SK-N-SH (cell line): ENCODE results near the gene METTL27. TPM values are rescaled to one million over a fixed set of nuclear protein-coding genes. Genes with fewer than 3 reads are reported as not detected.

ENCODE experiments used
- CTCF ChIA-PET: fragments of 300-600, 350-600 bp; formaldehyde crosslinking; extraction: SDS; loops from one replicate; lab custom pipeline; 2021; lab: Yijun Ruan, JAX
- POLR2A ChIA-PET: fragments of 350-600 bp; sonication (Branson Sonifier 250); formaldehyde crosslinking; extraction: SDS; loops from one replicate; lab custom pipeline; 2020; ENCODE audit warnings: antibody characterized with exemption, inconsistent platforms; lab: Yijun Ruan, JAX
- DNase-seq: peaks from one replicate; pipeline ENCODE4 v3.0.0; 2012
- H2AFZ ChIP-seq: fragments of 200-600 bp; sonication (generic); 2 replicates; pipeline ENCODE4 v1.8.1; 2016; ENCODE audit warnings: antibody characterized with exemption, mild to moderate bottlenecking, low read depth
- H3F3A ChIP-seq: fragments of 200-600 bp; sonication (generic); replicated peaks from 2 replicates; pipeline ENCODE3; 2016; ENCODE audit warnings: antibody characterized with exemption, mild to moderate bottlenecking; ENCODE audit not compliant: insufficient read depth
- H3K27ac ChIP-seq, 2 experiments: fragments of 200-500 bp in 1 of 2; fragments of 200-600 bp in 1 of 2; sonication (Bioruptor generic) in 1 of 2; sonication (generic), shearing (Covaris generic) in 1 of 2; 2 replicates each; pipeline versions ENCODE4 v1.5.1 to v1.6.1; 2014 to 2016; ENCODE audit warnings: low read depth in 2 of 2, inconsistent platforms in 1 of 2, low read length in 1 of 2, mild to moderate bottlenecking in 1 of 2, mixed read lengths in 1 of 2
- H3K27me3 ChIP-seq: fragments of 200-600 bp; sonication (generic), shearing (Covaris generic); 2 replicates; pipeline ENCODE4 v1.6.1; 2016; ENCODE audit warnings: mixed run types; ENCODE audit not compliant: insufficient read depth
- H3K36me3 ChIP-seq, 2 experiments: fragments of 200-500 bp in 1 of 2; fragments of 200-600 bp in 1 of 2; sonication (Bioruptor generic) in 1 of 2; sonication (generic) in 1 of 2; replicated peaks in 1 of 2; 2 replicates each; pipeline versions ENCODE3 to v1.5.1; 2014 to 2016; ENCODE audit warnings: low read length in 1 of 2, mild to moderate bottlenecking in 1 of 2; ENCODE audit not compliant: insufficient read depth in 2 of 2, control insufficient read depth in 1 of 2
- H3K4me1 ChIP-seq, 2 experiments: fragments of 200-500 bp in 1 of 2; fragments of 200-600 bp in 1 of 2; sonication (Bioruptor generic) in 1 of 2; sonication (generic), shearing (Covaris generic) in 1 of 2; 2 replicates each; pipeline versions ENCODE4 v1.5.1 to v1.6.1; 2014 to 2016; ENCODE audit warnings: low read depth in 1 of 2, low read length in 1 of 2, mixed run types in 1 of 2; ENCODE audit not compliant: insufficient read depth in 2 of 2, control insufficient read depth in 1 of 2
- H3K4me2 ChIP-seq: fragments of 200-600 bp; sonication (generic), shearing (Covaris generic); 2 replicates; pipeline ENCODE4 v1.6.1; 2017; ENCODE audit warnings: mixed run types
- H3K4me3 ChIP-seq, 2 experiments: fragments of 200-500 bp in 1 of 2; fragments of 200-600 bp in 1 of 2; sonication (Bioruptor generic) in 1 of 2; sonication (generic), shearing (Covaris generic) in 1 of 2; 2 replicates each; pipeline versions ENCODE4 v1.5.1 to v1.8.1; 2014 to 2016; ENCODE audit warnings: low read depth in 2 of 2, inconsistent platforms in 1 of 2, low read length in 1 of 2, mild to moderate bottlenecking in 1 of 2, mixed read lengths in 1 of 2, moderate library complexity in 1 of 2
- H3K79me2 ChIP-seq: fragments of 200-600 bp; sonication (generic); 2 replicates; pipeline ENCODE4 v1.8.1; 2017; ENCODE audit warnings: mild to moderate bottlenecking; ENCODE audit not compliant: insufficient read depth
- H3K9ac ChIP-seq: fragments of 200-600 bp; sonication (generic); 2 replicates; pipeline ENCODE4 v1.6.1; 2017; ENCODE audit warnings: mixed run types
- H3K9me2 ChIP-seq: fragments of 200-600 bp; sonication (generic); 2 replicates; pipeline ENCODE4 v1.6.1; 2017; ENCODE audit warnings: mixed run types
- H3K9me3 ChIP-seq: fragments of 200-600 bp; sonication (generic); 2 replicates; pipeline ENCODE4 v1.6.1; 2017; ENCODE audit warnings: mixed run types, mild to moderate bottlenecking, moderate library complexity
- H4K20me1 ChIP-seq: fragments of 200-600 bp; sonication (generic); 2 replicates; pipeline ENCODE4 v1.6.1; 2017; ENCODE audit warnings: mild to moderate bottlenecking, mixed run types; ENCODE audit not compliant: insufficient read depth
- EP300 ChIP-seq, 2 experiments: IDR thresholded peaks; 2 replicates each; pipeline versions ENCODE4 v1.4.0 to v1.6.1; 2012; ENCODE audit warnings: borderline replicate concordance in 1 of 2, low read depth in 1 of 2, low read length in 1 of 2
- FOXJ3 ChIP-seq: sonication (generic); formaldehyde crosslinking; IDR thresholded peaks from 2 replicates; pipeline ENCODE4 v1.5.1; 2020; ENCODE audit warnings: mild to moderate bottlenecking, missing genetic modification reagents
- MEF2A ChIP-seq: IDR thresholded peaks from 2 replicates; pipeline ENCODE4 v1.4.0; 2012; ENCODE audit warnings: low read depth, borderline replicate concordance
- MXI1 ChIP-seq: IDR thresholded peaks from 2 replicates; pipeline ENCODE4 v1.6.1; 2012; ENCODE audit warnings: mild to moderate bottlenecking, low read depth, low read length, improper control_type of control experiment
- POLR2AphosphoS5 ChIP-seq: IDR thresholded peaks from 2 replicates; pipeline ENCODE4 v1.6.1; 2012; ENCODE audit warnings: low read depth, low read length
- RCOR1 ChIP-seq: fragments of 150-350 bp; IDR thresholded peaks from 2 replicates; pipeline ENCODE4 v1.6.1; 2017; ENCODE audit warnings: antibody characterized with exemption, low read length
- TAF1 ChIP-seq: IDR thresholded peaks from 2 replicates; pipeline ENCODE4 v1.6.1; 2012; ENCODE audit warnings: low read depth, mild to moderate bottlenecking, low read length, moderate library complexity, borderline replicate concordance
- WGBS: methylation state at CpG from one replicate; pipeline ENCODE4 v1.1.6; 2017; ENCODE audit warnings: low lambda C conversion rate; 5-methylcytosine and 5-hydroxymethylcytosine counted together
- polyA plus RNA-seq, 3 experiments: library from polyadenylated mRNA; depleted of rRNA; stranded (reverse); fragments of >200 nt; gene quantifications; 2 replicates each; pipeline ENCODE4 v1.2.3, GENCODE V29; 2012
- TF ChIP-seq, protein P1 (sequence below): IDR thresholded peaks from 2 replicates; pipeline ENCODE4 v1.6.1; 2012; ENCODE audit warnings: mild to moderate bottlenecking, low read depth, low read length, moderate library complexity

Gene METTL27
- polyA plus RNA-seq, 1 of the 3 experiments (the other 2 are of a cell fraction), result 3.1 TPM

DNA sequence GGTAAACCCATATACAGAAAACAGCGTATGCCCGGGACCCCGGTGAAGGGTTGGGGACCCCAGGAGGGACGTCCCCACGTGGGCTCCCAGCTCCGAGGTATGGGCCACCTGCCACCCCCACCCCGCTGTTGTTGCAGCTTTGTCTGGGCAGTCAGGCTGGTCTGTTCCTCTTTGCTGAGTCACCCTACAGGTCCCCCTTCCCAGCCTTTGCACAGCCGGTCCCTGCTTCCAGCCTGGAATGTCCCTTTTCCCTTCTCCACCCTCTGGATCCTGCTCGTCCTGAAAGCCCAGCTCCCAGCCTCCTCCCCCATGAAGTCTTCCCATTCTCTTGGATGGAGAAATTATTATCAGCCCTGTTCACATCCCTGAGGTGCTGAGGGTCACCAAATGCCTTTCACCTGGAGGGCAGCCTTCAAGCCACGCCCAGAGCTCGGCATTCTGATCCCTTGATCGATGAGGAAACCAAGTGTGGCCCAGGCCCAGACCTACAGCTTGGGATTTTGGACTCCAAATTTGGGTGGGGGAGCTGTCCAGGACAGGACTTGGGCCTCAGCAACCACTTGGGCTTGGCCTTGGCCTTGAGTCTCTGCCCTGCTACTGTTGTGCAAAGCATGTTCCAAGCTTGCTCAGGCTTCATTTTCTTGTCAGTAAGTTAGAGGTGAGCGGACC, 8.9 kb downstream of the METTL27 start:
- Histone ChIP-seq H3F3A (peaks cover 10% of the 10 kb centered on the region), H4K20me1 (no peaks in the 10 kb centered on the region), H3K27me3 (no peaks in the 10 kb centered on the region), H3K4me1 (peaks cover 16 to 35% of the 10 kb centered on the region in 2 experiments; a peak in 3 of 4 replicates), H2AFZ (no peak overlapping the region), H3K36me3 (no peaks in the 10 kb centered on the region), H3K9ac (no peak overlapping the region), H3K9me2 (no peaks in the 10 kb centered on the region), H3K9me3 (no peaks in the 10 kb centered on the region), H3K27ac (no peak overlapping the region), H3K4me3 (no peak overlapping the region), H3K4me2 (no peak overlapping the region), H3K79me2 (no peaks in the 10 kb centered on the region)
- DNase-seq, result no peak
- no peak for TF ChIP-seq TAF1
- TF ChIP-seq, protein P1, sequence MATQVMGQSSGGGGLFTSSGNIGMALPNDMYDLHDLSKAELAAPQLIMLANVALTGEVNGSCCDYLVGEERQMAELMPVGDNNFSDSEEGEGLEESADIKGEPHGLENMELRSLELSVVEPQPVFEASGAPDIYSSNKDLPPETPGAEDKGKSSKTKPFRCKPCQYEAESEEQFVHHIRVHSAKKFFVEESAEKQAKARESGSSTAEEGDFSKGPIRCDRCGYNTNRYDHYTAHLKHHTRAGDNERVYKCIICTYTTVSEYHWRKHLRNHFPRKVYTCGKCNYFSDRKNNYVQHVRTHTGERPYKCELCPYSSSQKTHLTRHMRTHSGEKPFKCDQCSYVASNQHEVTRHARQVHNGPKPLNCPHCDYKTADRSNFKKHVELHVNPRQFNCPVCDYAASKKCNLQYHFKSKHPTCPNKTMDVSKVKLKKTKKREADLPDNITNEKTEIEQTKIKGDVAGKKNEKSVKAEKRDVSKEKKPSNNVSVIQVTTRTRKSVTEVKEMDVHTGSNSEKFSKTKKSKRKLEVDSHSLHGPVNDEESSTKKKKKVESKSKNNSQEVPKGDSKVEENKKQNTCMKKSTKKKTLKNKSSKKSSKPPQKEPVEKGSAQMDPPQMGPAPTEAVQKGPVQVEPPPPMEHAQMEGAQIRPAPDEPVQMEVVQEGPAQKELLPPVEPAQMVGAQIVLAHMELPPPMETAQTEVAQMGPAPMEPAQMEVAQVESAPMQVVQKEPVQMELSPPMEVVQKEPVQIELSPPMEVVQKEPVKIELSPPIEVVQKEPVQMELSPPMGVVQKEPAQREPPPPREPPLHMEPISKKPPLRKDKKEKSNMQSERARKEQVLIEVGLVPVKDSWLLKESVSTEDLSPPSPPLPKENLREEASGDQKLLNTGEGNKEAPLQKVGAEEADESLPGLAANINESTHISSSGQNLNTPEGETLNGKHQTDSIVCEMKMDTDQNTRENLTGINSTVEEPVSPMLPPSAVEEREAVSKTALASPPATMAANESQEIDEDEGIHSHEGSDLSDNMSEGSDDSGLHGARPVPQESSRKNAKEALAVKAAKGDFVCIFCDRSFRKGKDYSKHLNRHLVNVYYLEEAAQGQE, result peak; percentile 58; the same call in 1 of the 2 replicates
- TF ChIP-seq MXI1, result no peak
- TF ChIP-seq RCOR1, result no peak
- no peak for TF ChIP-seq POLR2AphosphoS5
- no peak for TF ChIP-seq MEF2A
- ChIA-PET CTCF (interaction anchor here (0.6 to 2.3 kb wide), 8 partner anchors 8 to 374 kb away, joined by 3 to 8 read pairs (median 4); no protein-coding TSS in a partner anchor), POLR2A (interaction anchor here (0.7 to 1.3 kb wide), 2 partner anchors 9 to 11 kb away, joined by 3 read pairs; partner anchors contain the start of gene METTL27)
- 84% methylated on average over 13 of the region's 13 CpGs for WGBS

- no peaks in the 10 kb centered on the region for H3K79me2 ChIP-seq
- H3F3A ChIP-seq, result peaks cover 10% of the 10 kb centered on the region
- no peak overlapping the region for H3K4me2 ChIP-seq
- TF ChIP-seq FOXJ3 (CRISPR knock-in tag) (no peak), EP300 (IDR thresholded peaks at IDR 0.05; ENCODE audit: borderline replicate concordance in 1 of 2, low read depth in 1 of 2, low read length in 1 of 2) (no peak)
- no peaks in the 10 kb centered on the region for H3K27me3 ChIP-seq
- ChIA-PET CTCF (interaction anchor here (0.7 to 2.3 kb wide), 6 partner anchors 9 to 97 kb away, joined by 3 to 8 read pairs (median 6); no protein-coding TSS in a partner anchor), POLR2A (interaction anchor here (0.7 to 1.3 kb wide), 2 partner anchors 9 to 10 kb away, joined by 3 read pairs; partner anchors contain the start of gene METTL27)
- H2AFZ ChIP-seq, result no peak overlapping the region
- H3K9me2 ChIP-seq, result no peaks in the 10 kb centered on the region
- peaks cover 19 to 40% of the 10 kb centered on the region in 2 experiments; a peak in 3 of 4 replicates for H3K4me1 ChIP-seq
- no peaks in the 10 kb centered on the region for H3K36me3 ChIP-seq
- H3K9me3 ChIP-seq, result no peaks in the 10 kb centered on the region
- no peak overlapping the region for H3K9ac ChIP-seq
- no peak overlapping the region for H3K27ac ChIP-seq
- no peak for DNase-seq
- H3K4me3 ChIP-seq, result no peak overlapping the region
- no peaks in the 10 kb centered on the region for H4K20me1 ChIP-seq
- 89% methylated on average over 13 of the region's 13 CpGs for WGBS
These were observed 9.5 kb downstream of the METTL27 start for GRCh38 chr7:73832806-73833205.
